ENCODE data around the gene IRF9. TPM values are rescaled to one million over a fixed set of nuclear protein-coding genes. Genes with fewer than 3 reads are reported as not detected.

IRF9 gene, protein sequence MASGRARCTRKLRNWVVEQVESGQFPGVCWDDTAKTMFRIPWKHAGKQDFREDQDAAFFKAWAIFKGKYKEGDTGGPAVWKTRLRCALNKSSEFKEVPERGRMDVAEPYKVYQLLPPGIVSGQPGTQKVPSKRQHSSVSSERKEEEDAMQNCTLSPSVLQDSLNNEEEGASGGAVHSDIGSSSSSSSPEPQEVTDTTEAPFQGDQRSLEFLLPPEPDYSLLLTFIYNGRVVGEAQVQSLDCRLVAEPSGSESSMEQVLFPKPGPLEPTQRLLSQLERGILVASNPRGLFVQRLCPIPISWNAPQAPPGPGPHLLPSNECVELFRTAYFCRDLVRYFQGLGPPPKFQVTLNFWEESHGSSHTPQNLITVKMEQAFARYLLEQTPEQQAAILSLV
- 5.0 and 7.8 TPM in 2 replicates for total RNA-seq (2014; rRNA removed; shearing (Covaris generic))
- 15.9 and 18.8 TPM in 2 replicates for polyA plus RNA-seq (2015; cell fraction: cytosol; rRNA removed)
- polyA plus RNA-seq (2015; cell fraction: nucleus; rRNA removed), result 56.5 and 57.7 TPM in 2 replicates

DNA sequence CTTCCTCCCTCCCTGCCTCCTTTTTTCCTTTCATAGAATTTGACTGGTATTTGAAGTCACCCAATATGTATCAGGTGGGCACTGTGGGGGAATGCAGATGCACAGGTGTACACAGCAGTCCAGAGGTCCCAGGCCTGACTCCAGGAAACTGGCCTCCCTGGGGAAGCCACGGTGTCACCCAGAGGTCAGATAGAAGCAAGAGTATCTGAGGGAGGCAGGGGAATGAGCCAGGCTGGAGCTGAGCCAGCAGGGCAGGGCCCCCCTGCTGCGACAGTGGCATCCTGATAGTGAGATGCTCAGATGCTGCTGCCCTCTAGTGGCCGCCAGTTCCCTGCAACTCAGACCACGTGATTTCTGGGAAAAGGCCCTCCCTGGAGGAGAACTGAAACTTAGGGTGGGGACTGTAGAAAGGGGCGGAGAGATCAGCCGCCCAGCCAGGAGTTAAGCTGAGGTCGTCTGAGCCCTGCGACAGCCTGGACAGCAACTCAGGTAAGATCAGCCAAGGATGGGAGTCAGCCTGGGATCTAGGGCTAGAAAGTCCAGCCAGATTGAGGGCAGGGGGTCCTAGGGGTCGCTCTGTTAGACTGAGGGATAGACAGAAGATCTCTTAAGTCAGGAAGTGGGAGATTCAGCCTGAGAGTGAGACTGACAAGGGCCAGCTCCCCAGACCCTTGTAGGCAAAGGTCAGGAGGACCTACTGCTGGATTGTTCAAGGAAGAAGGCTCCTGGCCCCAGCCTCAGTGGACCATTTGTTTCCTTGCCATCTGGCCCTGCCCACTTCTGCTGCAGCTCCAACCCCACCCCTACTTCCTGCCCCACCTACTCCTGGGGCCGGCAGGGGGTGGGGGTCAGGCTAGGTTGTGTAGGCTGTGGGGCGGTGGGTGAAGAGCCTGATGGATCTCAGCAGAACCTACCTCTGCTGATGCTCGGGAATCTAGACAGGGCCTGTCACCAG lies at the start of gene IRF9:
Gene IRF9 (plus strand): TSS at position 416 of the 955 bp plus-strand sequence. CDS start 880 bp downstream, outside the sequence.
- DNase-seq (ENCODE audit: low read depth), result peak; percentile 95

DNA sequence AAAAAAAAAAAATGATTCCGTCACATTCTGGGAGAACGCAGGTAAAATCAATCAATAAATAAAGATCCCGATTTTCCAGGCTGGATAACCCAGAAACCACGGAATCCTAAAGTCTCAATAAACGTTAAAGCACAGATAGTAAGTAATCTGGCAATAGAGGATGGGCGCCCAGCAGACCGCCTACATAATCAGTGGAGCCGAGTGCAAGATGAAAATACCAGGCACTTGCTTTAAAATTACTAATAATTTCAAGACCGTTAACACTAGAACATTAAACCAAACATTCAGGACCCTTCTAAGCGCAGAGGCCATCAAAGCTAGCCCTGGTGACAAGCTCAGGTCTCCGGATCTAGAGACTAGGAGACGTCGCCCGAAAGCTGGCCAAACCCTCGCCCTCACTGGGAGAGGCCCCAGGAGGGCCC lies 47.7 kb upstream of the IRF9 start:
- no peak for DNase-seq (ENCODE audit: low read depth)

DNA sequence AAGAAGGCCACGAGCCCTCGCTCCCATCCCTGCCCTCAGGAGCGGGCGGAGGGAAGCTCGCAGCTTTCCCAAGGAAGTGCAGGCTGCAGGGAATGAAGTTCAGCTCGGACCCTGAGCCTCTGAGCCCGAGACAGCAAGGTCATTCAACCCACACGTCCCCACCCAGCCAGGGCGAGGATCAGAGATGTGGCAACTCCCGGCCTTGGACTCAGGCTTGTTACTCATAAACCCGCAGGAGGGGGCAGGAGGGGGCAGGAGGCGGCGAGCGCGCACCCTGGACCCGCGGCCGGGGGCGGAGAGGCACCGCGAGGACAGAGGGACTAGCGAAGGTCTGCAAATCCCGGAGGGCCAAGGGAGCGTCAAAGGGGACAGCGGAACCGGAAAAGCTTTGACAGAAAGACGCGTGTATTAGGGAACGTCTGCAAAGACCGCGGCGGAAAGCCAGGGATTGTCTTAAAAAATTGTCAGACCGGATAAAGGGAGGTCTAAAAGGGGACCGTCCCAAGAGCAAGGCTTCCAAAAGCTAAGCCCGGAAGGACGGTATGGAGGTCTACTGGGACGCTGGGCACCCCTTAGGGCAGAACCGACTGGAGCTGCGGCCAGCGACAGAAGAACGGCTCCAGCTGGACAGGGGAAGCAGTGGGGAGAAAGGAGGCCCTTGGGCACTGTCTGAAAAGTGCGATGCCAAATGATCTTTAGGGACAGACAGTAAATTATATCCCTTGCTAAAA lies 47.1 kb upstream of the IRF9 start:
- peak; percentile 89 for DNase-seq (ENCODE audit: low read depth)

DNA sequence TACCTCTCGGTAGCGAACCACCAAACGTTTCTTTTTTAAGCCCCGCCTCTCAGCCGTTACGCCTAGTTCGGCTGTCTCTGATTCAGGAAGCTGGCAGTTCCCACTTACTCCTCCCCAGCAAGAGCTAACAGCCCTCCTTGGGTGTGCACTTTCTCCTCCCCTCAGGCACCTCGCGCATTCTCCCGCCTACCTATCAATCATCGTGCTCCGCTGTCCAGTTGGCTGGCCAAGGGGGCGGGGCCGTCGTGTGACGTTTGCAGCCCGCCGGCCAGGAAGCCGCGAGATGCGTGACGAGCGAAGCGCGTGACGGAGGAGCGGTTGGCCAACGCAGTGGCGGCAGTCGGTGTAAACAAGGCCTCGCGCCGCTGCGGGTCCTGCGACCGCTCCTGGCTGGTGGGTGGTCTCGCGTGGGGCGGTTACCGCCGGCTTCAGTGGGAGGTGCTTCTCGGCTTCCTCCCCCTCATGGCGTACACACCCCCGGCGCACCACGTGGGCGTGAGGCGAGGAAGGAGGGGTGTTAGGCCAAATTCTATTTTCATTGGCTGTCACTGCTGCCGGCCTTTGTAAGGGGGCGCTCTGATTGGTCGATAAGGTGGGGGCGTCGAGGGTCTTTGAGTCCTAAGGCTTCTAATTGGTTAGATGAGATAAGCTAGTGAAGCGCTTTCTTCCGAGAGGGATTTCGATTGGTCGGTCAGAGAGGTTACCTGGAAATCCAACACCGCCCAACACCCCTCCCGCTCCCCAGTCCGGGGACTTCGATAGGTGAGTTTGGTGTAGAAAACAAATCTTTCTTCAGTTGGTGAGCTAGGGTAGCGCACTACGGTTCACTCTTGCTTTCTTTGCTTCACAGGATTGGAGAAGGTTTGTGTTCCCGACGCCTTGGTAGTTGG lies 46.3 kb upstream of the IRF9 start, which contains the start of the genes DCAF11 and NRL:
Gene DCAF11 (plus strand): TSS at position 246 of the 890 bp plus-strand sequence. CDS start 818 bp downstream, outside the sequence.
Gene NRL (minus strand): TSS at position 418 of the 890 bp plus-strand sequence. CDS start 32,101 bp downstream, outside the sequence.
- DNase-seq (ENCODE audit: low read depth), result peak; percentile 100

DNA sequence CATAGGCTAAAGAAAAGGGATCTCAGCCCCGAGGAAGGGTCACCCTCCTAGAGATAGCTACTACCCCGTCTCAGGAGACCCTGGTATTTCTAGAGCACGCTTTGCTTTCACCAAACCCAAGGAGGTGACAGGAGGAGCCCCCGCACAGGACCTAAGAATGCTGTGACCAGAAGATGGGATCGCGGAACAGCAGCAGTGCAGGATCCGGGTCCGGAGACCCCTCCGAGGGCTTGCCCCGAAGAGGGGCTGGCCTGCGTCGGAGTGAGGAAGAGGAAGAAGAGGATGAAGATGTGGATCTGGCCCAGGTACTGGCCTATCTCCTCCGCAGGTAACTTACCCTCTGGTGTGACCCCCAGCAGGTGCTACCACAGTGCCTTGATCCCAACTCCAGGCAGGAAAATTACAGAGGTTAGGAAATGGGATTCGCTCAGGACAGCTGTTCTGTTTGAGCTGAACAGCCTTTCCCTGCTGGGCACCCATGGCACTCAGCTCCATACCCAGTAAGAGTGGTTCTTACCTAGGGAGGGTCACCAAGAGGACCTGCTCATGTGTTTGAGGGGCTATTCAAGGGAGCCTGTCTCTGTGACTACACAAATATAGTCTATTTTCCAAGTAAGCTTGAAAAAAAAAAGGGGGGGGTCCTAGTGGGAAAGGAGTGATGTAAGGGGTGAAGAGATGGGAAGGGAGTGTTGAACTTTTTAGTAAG lies 45.5 kb upstream of the IRF9 start:
- no peak for DNase-seq (ENCODE audit: low read depth)

DNA sequence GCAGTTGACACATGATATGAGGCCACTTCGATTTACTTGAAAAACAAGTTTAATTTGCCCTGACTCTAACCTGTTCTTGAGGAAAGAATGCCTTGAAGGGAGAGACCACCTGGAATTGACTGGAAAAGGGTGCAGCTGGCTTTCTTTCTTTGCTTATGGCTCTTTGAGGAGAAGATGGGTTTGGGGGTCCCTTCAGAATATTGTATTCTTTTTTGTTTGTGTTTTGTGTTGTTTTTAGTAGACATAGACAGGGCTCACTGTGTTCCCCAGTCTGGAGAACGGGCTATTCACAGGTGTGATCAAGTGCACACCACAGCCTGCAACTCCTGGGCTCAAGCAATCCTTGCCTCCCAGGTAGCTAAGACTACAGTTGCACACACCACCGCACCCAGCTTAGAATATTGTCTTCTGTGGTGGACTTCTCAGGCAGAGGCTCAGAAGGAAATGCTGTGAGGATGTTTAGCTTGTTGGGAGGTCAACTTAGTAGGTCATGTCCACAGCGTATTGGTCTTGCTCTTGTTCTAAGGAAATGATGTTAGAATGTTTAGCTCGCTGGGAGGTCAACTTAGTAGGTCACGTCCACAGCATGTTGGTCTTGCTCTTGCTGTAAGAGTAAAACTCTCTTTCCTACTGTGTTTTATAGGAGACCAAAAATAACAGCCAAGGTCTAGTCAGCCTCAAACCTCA lies 44.8 kb upstream of the IRF9 start:
- no peak for DNase-seq (ENCODE audit: low read depth)

DNA sequence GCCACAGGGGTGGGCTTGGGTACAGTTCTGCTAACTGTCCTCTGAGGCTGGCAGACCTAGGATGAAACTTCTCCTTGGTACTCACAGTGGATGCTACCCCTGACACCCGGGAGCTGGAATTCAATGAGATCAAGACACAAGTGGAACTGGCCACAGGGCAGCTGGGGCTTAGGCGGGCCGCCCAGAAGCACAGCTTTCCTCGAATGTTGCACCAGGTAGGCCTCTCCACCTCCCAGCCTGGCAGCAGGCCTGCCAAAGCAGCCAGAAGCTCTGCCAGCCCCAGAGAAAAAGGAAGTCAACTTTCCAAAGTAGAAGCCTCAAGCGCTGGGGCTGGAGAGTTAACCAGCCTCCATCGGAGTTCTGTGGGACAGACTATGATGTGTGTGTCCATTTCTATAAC lies 43.9 kb upstream of the IRF9 start:
- no peak for DNase-seq (ENCODE audit: low read depth)

DNA sequence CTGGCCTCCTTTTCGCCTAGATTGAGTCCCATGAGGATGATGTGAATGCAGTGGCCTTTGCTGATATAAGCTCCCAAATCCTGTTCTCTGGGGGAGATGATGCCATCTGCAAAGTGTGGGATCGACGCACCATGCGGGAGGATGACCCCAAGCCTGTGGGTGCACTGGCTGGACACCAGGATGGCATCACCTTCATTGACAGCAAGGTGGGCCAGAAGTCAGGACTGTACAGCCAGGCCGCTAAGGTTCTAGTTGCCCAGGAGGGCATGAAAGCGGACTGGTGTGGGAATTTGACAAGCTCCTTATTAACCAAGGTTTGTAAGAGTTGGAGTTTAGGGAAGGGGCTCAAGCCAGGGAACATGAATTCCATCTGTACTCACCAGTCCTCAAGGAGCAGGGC lies 41.4 kb upstream of the IRF9 start:
- no peak for DNase-seq (ENCODE audit: low read depth)

DNA sequence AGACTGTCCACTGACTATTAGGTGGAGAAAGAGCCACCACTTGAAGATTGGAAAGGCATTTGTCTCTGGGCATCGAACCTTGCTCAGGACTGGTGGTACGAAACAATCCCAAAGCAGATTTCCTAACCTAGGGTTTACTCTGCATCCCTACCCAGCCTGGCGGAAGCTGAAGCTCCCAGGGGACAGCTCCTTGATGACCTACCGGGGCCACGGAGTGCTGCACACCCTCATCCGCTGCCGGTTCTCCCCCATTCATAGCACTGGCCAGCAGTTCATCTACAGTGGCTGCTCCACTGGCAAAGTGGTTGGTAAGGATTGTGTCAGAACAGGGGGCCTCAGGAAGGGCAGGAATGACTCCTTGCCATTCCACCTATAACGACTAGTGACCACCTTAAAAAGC lies 39.9 kb upstream of the IRF9 start:
- DNase-seq (ENCODE audit: low read depth), result no peak

DNA sequence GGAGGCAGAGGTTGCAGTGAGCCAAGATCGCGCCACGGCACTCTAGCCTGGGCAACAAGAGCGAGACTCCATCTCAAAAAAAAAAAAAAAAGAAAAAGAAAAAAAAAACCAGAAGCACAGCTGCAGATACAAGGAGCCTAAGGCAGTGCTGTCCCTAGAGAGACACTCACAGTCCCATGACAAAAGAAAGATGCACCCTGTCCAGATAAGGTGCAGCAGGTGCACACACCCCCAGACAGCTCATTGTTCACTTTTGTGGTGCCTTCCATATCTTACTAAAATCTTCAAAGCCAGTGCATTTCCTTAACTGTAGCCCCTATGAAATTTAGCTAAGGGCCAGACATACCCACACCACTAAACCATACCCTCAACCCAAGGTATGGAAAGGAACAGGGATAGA lies 38.6 kb upstream of the IRF9 start:
- no peak for DNase-seq (ENCODE audit: low read depth)

DNA sequence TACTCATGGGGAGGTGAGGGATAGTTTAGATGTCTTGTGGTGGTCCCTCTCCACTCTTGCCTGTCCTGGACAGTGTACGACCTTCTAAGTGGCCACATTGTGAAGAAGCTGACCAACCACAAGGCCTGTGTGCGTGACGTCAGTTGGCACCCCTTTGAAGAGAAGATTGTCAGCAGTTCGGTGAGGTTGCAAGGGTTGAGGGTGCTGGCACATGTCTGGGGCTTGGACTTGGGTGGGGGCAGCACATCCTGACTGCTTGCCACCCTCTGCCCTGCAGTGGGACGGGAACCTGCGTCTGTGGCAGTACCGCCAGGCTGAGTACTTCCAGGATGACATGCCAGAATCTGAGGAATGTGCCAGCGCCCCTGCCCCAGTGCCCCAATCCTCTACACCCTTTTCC lies 38.2 kb upstream of the IRF9 start:
- DNase-seq (ENCODE audit: low read depth), result no peak

DNA sequence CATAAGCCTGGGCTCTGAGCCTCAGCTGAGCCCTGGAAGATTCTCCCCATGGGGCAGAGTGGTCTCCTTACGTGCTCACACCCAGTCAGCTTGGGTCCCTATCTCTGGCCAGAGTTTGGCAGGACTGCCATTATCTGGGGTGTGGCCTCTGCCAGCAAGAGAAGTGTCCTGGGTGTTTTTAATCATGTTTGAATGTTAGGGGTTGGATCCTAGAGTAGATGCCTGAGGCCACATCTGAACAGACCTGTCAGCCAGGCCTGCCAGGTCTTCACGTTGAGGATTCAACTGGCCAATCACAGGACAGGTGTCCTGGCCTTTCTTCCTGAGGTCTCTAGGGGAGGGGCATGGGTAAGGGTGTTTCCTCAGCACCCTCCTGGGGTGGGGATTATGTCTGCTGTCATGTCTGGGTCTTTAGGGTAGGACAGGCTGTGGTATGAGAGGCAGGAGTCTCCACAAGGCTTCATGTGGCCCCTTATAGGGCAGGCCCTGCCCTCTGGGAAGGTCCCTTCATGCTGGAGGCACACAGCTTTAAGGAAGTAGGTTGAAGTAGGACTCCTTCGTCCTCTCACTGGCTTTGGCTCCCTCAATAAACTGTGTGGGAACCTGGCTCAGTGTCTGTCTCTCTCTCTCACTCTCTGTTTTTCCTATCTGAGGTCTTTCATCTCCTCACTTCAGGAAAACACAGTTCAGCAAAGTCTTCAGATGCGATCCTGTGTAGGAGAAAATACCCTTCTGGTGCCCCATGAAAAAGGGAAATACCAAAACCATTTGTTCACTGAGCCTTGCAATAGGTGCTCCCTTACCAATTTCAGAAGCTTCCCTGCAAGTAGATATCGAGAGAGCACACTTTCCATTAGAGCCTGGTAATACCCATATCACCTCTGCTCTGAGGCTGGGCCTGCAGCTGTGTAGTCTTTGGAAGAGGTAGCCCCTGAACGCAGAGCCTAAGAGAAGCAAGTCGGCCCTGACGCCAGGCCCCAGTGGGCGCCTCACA lies 37.3 kb upstream of the IRF9 start:
- no peak for DNase-seq (ENCODE audit: low read depth)

DNA sequence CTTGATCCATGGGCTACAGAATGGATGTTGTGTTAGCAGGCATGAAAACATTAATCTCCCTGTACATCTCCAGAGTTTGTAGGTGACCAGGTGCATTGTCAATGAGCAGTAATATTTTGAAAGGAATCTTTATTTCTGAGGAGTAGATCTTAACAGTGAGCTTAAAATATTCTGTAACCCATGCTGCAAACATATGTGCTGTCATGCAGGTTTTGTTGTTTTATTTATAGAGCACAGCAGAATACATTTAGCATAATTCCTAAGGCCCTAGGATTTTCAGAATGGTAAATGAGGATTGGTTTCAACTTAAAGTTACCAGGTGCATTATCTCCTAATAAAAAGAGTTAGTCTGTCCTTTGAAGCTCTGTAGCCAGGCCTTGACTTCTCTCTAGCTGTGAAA lies 34.1 kb upstream of the IRF9 start:
- no peak for DNase-seq (ENCODE audit: low read depth)

DNA sequence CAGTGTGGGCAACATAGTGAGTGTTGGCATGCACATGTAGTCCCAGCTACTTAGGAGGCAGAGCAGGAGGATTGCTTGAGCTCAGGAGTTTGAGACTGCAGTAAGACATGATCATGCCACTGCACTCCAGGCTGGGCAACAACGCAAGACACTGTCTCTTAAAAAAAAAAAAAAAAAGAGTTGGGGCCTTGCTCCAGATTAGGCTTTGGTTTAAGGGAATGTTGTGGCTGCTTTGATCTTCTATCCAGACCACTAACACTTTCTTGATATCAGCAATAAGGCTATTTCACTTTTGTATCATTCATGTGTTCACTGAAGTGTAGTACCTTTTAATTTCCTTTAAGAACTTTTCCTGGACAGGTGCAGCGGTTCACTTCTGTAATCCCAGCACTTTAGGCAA lies 33.4 kb upstream of the IRF9 start:
- no peak for DNase-seq (ENCODE audit: low read depth)

DNA sequence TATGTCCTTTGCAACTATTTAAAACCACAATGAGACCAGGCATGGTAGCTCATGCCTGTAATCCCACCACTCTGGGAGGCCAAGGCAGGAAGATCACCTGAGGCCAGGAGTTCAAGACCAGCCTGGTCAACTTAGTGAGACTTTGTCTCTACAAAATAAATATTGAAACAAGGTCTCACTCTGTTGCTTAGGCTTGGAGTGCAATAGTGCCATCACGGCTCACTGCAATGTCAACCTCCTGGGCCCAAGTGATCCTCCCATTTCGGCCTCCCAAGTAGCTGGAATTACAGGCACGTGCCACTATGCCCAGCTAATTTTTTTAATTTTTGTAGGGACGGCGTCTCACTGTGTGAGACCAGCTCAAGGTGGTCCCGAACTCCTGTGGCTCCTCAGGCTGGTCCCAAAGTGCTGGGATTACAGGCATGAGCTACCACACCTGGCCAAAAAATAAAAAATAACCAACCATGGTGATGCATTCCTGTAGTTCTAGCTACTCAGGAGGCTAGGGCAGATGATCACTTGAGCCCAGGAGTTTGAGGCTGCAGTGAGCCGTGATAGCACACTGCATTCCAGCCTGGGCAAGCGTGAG lies 31.6 kb upstream of the IRF9 start:
- no peak for DNase-seq (ENCODE audit: low read depth)

DNA sequence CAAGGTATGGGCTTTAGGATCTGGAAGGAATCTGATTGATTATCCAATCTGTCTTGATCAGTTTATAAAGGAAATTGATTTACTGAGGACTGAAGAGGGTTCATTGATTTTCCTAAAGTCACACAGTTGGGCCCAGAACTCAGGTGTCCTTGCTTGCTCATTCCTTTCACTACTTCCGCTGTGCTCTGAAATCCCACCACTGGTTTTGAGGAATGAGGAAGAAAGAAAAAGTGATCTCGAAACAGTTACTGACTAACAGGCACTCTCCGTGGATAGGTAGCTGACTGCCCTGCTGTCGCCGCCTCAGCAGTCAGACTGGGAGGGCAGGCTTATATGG lies 30.7 kb upstream of the IRF9 start, which contains the start of gene FITM1:
Gene FITM1 (plus strand): TSS at position 280 of the 337 bp plus-strand sequence. CDS start 905 bp downstream, outside the sequence.
- no peak for DNase-seq (ENCODE audit: low read depth)
